ENCODE measurements around the gene EVX1. TPM values are rescaled to one million over a fixed set of nuclear protein-coding genes. Genes with fewer than 3 reads are reported as not detected.

The EVX1 gene
- total RNA-seq, 1 experiment from 2014 or later = not detected

- no peak for DNase-seq
- Histone ChIP-seq H3K36me3 (replicated peaks; ENCODE audit: control insufficient read depth, insufficient read depth, low read length) (no peaks in the 10 kb centered on the region), H3K4me3 (ENCODE audit: insufficient read depth, low read depth, low read length) (no peak overlapping the region), H3K27me3 (ENCODE audit: control insufficient read depth, insufficient read depth, low read length) (peaks cover 97% of the 10 kb centered on the region)
Measured at GRCh38 chr7:27212497-27213432, 29.8 kb upstream of the EVX1 start.

- Histone ChIP-seq H3K36me3 (replicated peaks; ENCODE audit: control insufficient read depth, insufficient read depth, low read length) (no peaks in the 10 kb centered on the region), H3K4me3 (ENCODE audit: insufficient read depth, low read depth, low read length) (no peak overlapping the region), H3K27me3 (ENCODE audit: control insufficient read depth, insufficient read depth, low read length) (peaks cover 96% of the 10 kb centered on the region)
- DNase-seq = peak; percentile 76
Measured at GRCh38 chr7:27213433-27214238, 29.0 kb upstream of the EVX1 start.

GRCh38 chr7:27214239-27214950 is 28.2 kb upstream of the EVX1 start:
- peak; percentile 65 for DNase-seq
- Histone ChIP-seq H3K27me3 (ENCODE audit: control insufficient read depth, insufficient read depth, low read length) (peaks cover 94% of the 10 kb centered on the region), H3K4me3 (ENCODE audit: insufficient read depth, low read depth, low read length) (no peak overlapping the region), H3K36me3 (replicated peaks; ENCODE audit: control insufficient read depth, insufficient read depth, low read length) (no peaks in the 10 kb centered on the region)

GRCh38 chr7:27215356-27215755 is 27.2 kb upstream of the EVX1 start:
- H3K36me3 ChIP-seq (replicated peaks; ENCODE audit: control insufficient read depth, insufficient read depth, low read length) = no peaks in the 10 kb centered on the region
- no peak overlapping the region for H3K4me3 ChIP-seq (ENCODE audit: insufficient read depth, low read depth, low read length)
- no peak for DNase-seq
- peaks cover 94% of the 10 kb centered on the region for H3K27me3 ChIP-seq (ENCODE audit: control insufficient read depth, insufficient read depth, low read length)

GRCh38 chr7:27217951-27218350 is 24.7 kb upstream of the EVX1 start:
- no peak for DNase-seq
- Histone ChIP-seq H3K36me3 (replicated peaks; ENCODE audit: control insufficient read depth, insufficient read depth, low read length) (no peaks in the 10 kb centered on the region), H3K4me3 (ENCODE audit: insufficient read depth, low read depth, low read length) (no peak overlapping the region), H3K27me3 (ENCODE audit: control insufficient read depth, insufficient read depth, low read length) (peaks cover 94% of the 10 kb centered on the region)

- Histone ChIP-seq H3K27me3 (ENCODE audit: control insufficient read depth, insufficient read depth, low read length) (peaks cover 94% of the 10 kb centered on the region), H3K36me3 (replicated peaks; ENCODE audit: control insufficient read depth, insufficient read depth, low read length) (no peaks in the 10 kb centered on the region), H3K4me3 (ENCODE audit: insufficient read depth, low read depth, low read length) (no peak overlapping the region)
- no peak for DNase-seq
Measured at GRCh38 chr7:27219821-27220220, 22.8 kb upstream of the EVX1 start.

- no peak overlapping the region for H3K4me3 ChIP-seq (ENCODE audit: insufficient read depth, low read depth, low read length)
- DNase-seq = peak; percentile 73
Measured at GRCh38 chr7:27220440-27220955, 22.1 kb upstream of the EVX1 start.

GRCh38 chr7:27221201-27221797 is 21.3 kb upstream of the EVX1 start:
- Histone ChIP-seq H3K36me3 (replicated peaks; ENCODE audit: control insufficient read depth, insufficient read depth, low read length) (no peaks in the 10 kb centered on the region), H3K4me3 (ENCODE audit: insufficient read depth, low read depth, low read length) (no peak overlapping the region), H3K27me3 (ENCODE audit: control insufficient read depth, insufficient read depth, low read length) (peaks cover 94% of the 10 kb centered on the region)
- DNase-seq = no peak

More at GRCh38 chr7:27220440-27220955, 22.1 kb upstream of the EVX1 start:
- peaks cover 94% of the 10 kb centered on the region for H3K27me3 ChIP-seq (ENCODE audit: control insufficient read depth, insufficient read depth, low read length)
- no peaks in the 10 kb centered on the region for H3K36me3 ChIP-seq (replicated peaks; ENCODE audit: control insufficient read depth, insufficient read depth, low read length)

- Histone ChIP-seq H3K27me3 (ENCODE audit: control insufficient read depth, insufficient read depth, low read length) (peaks cover 98% of the 10 kb centered on the region), H3K36me3 (replicated peaks; ENCODE audit: control insufficient read depth, insufficient read depth, low read length) (no peaks in the 10 kb centered on the region), H3K4me3 (ENCODE audit: insufficient read depth, low read depth, low read length) (no peak overlapping the region)
- DNase-seq = no peak
Measured at GRCh38 chr7:27223941-27224575, 18.5 kb upstream of the EVX1 start.

- H3K36me3 ChIP-seq (replicated peaks; ENCODE audit: control insufficient read depth, insufficient read depth, low read length) = no peaks in the 10 kb centered on the region
- DNase-seq = peak; percentile 80
- peaks cover 96% of the 10 kb centered on the region for H3K27me3 ChIP-seq (ENCODE audit: control insufficient read depth, insufficient read depth, low read length)
- peak overlapping the region; percentile 3; the same call in 1 of the 2 replicates for H3K4me3 ChIP-seq (ENCODE audit: insufficient read depth, low read depth, low read length)
Measured at GRCh38 chr7:27224983-27225934, 17.3 kb upstream of the EVX1 start.

- Histone ChIP-seq H3K27me3 (ENCODE audit: control insufficient read depth, insufficient read depth, low read length) (peaks cover 69% of the 10 kb centered on the region), H3K4me3 (ENCODE audit: insufficient read depth, low read depth, low read length) (no peak overlapping the region), H3K36me3 (replicated peaks; ENCODE audit: control insufficient read depth, insufficient read depth, low read length) (no peaks in the 10 kb centered on the region)
- no peak for DNase-seq
Measured at GRCh38 chr7:27229448-27229847, 13.2 kb upstream of the EVX1 start.

- peak overlapping the region; percentile 52 for H3K4me3 ChIP-seq (ENCODE audit: insufficient read depth, low read depth, low read length)
- DNase-seq = peak; percentile 92
- peaks cover 77% of the 10 kb centered on the region for H3K27me3 ChIP-seq (ENCODE audit: control insufficient read depth, insufficient read depth, low read length)
- H3K36me3 ChIP-seq (replicated peaks; ENCODE audit: control insufficient read depth, insufficient read depth, low read length) = no peaks in the 10 kb centered on the region
Measured at GRCh38 chr7:27235387-27236311, 7.0 kb upstream of the EVX1 start.

Data from H7 (cell line).